A673 (cell line): ENCODE measurements around the gene AQP4. TPM values are rescaled to one million over a fixed set of nuclear protein-coding genes. Genes with fewer than 3 reads are reported as not detected.

ENCODE experiments used
- BruUV-seq: library from RNA; stranded (reverse); fragments of 400-500 nt; replicated peaks from 2 replicates; lab custom pipeline; 2021; lab: Mats Ljungman, UMichigan
- CTCF ChIA-PET: fragments of 300-600 bp; sonication (Branson Sonifier 250); formaldehyde crosslinking; loops from one replicate; lab custom pipeline; 2022; ENCODE audit warnings: antibody characterized with exemption; lab: Charles Lee
- POLR2A ChIA-PET: fragments of 300-600 bp; sonication (Branson Sonifier 250); formaldehyde crosslinking; loops from one replicate; lab custom pipeline; 2022; ENCODE audit warnings: antibody characterized with exemption; ENCODE audit not compliant: low non-redundant PET; lab: Charles Lee
- DNase-seq: peaks from one replicate; pipeline ENCODE4 v3.0.0-alpha.2; 2015; ENCODE audit warnings: low spot score
- H3K27ac ChIP-seq: fragments of 200-600 bp; sonication (generic); 2 replicates; pipeline ENCODE4 v1.5.1; 2016; ENCODE audit warnings: mixed run types, low read depth, mild to moderate bottlenecking, mixed read lengths, antibody characterized with exemption, low read length; ENCODE audit not compliant: poor library complexity, severe bottlenecking
- H3K27me3 ChIP-seq: fragments of 200-600 bp; sonication (generic); replicated peaks from 2 replicates; pipeline ENCODE4 v1.6.1; 2017; ENCODE audit warnings: mixed run types, low read depth, mild to moderate bottlenecking, mixed read lengths, antibody characterized with exemption, low read length; ENCODE audit not compliant: insufficient read depth, poor library complexity
- H3K36me3 ChIP-seq: fragments of 200-600 bp; sonication (generic); 2 replicates; pipeline ENCODE4 v1.6.1; 2016; ENCODE audit warnings: mixed run types, mild to moderate bottlenecking, mixed read lengths, antibody characterized with exemption, low read length; ENCODE audit not compliant: insufficient read depth, poor library complexity, severe bottlenecking
- H3K4me1 ChIP-seq: fragments of 200-600 bp; sonication (generic); 2 replicates; pipeline ENCODE4 v1.6.1; 2017; ENCODE audit warnings: mixed run types, mild to moderate bottlenecking, mixed read lengths, antibody characterized with exemption, low read length; ENCODE audit not compliant: insufficient read depth, poor library complexity, severe bottlenecking
- H3K4me3 ChIP-seq: fragments of 200-600 bp; sonication (generic); 2 replicates; pipeline ENCODE4 v1.5.1; 2016; ENCODE audit warnings: low read depth, mixed run types, mild to moderate bottlenecking, mixed read lengths, low read length; ENCODE audit not compliant: poor library complexity, severe bottlenecking
- H3K9me3 ChIP-seq: fragments of 200-600 bp; sonication (generic); 2 replicates; pipeline ENCODE4 v1.6.1; 2016; ENCODE audit warnings: mixed run types, low read depth, mild to moderate bottlenecking, mixed read lengths, antibody characterized with exemption, low read length; ENCODE audit not compliant: poor library complexity, severe bottlenecking
- EZH2 ChIP-seq: fragments of 200-600 bp; sonication (generic); IDR thresholded peaks from 2 replicates; pipeline ENCODE4 v1.6.1; 2017; ENCODE audit warnings: borderline replicate concordance, low read depth, mild to moderate bottlenecking, mixed read lengths, antibody characterized with exemption, low read length; ENCODE audit not compliant: poor library complexity, severe bottlenecking
- intact Hi-C: fragments of 100-400 bp; cut with micrococcal nuclease; formaldehyde crosslinking; loops from one replicate; pipeline ENCODE4 v1.10.0; 2022; ENCODE audit not compliant: unreplicated experiment
- total RNA-seq: library from RNA; stranded (reverse); gene quantifications from 2 replicates; pipeline ENCODE4 v1.2.3, GENCODE V29; 2021
- TF ChIP-seq, protein P1 (sequence below): fragments of 300-800, 200-600 bp; sonication (generic); conservative IDR thresholded peaks from 2 replicates; pipeline ENCODE4 v1.5.1; 2017; ENCODE audit warnings: low read depth, mild to moderate bottlenecking, antibody characterized with exemption, low read length, moderate library complexity, mixed read lengths

The AQP4 gene
- total RNA-seq, 1 experiment from 2014 or later, result not detected

DNA sequence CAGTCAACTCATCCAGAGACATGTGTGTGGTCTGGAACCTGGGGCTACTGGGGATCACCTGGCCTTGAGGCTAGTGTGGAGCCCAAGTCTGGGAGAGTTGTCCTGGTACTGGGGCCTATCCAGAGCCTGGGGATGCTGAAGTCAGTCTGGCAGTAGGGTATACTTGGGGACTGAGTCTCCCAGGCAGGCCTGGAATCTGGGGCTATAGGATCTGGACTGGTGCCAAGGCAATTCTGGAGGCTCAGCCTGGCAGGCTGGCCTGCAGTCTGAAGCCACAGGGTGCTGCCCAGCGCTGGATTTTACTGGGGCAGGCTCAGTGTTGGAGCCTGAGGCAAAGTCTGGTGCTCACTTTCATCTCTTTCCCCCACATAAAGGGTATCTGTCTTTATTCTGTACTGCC is 46.5 kb downstream of the AQP4 start:
- TF ChIP-seq, protein P1, sequence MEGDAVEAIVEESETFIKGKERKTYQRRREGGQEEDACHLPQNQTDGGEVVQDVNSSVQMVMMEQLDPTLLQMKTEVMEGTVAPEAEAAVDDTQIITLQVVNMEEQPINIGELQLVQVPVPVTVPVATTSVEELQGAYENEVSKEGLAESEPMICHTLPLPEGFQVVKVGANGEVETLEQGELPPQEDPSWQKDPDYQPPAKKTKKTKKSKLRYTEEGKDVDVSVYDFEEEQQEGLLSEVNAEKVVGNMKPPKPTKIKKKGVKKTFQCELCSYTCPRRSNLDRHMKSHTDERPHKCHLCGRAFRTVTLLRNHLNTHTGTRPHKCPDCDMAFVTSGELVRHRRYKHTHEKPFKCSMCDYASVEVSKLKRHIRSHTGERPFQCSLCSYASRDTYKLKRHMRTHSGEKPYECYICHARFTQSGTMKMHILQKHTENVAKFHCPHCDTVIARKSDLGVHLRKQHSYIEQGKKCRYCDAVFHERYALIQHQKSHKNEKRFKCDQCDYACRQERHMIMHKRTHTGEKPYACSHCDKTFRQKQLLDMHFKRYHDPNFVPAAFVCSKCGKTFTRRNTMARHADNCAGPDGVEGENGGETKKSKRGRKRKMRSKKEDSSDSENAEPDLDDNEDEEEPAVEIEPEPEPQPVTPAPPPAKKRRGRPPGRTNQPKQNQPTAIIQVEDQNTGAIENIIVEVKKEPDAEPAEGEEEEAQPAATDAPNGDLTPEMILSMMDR, result no peak
- TF ChIP-seq EZH2, result no peak
- no peak for DNase-seq
- no peaks in the 10 kb centered on the region for H3K27me3 ChIP-seq
- no peaks in the 10 kb centered on the region for H3K4me1 ChIP-seq
- H3K4me3 ChIP-seq, result no peak overlapping the region
- ChIA-PET POLR2A (no interaction called here), CTCF (no interaction called here)
- no peaks in the 10 kb centered on the region for H3K36me3 ChIP-seq
- H3K9me3 ChIP-seq, result peaks cover 8% of the 10 kb centered on the region
- no peak overlapping the region for H3K27ac ChIP-seq
- no TSS peak for BruUV-seq
- intact Hi-C loops, result no loop called here

DNA sequence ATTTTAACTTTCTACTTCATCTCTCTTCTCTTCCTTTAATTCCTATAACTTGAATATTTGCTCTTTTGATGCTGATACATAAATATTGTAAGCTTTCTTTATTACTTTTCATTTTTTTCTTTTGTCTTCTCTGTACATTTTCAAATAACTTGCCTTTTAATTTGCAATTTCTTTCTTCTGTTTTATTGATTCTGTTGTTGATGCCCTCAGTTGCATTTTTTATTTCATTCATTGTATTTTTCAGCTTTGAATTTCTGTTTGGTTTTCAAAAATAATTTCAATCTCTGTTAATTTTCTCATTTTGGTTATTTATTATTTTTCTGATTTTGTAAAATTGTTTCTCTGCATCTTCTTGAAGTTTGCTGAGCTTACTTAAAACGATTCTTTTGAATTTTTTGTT is 47.0 kb downstream of the AQP4 start:
- Histone ChIP-seq H3K36me3 (no peaks in the 10 kb centered on the region), H3K4me1 (no peaks in the 10 kb centered on the region), H3K27ac (no peak overlapping the region), H3K4me3 (no peak overlapping the region), H3K27me3 (no peaks in the 10 kb centered on the region), H3K9me3 (peaks cover 8% of the 10 kb centered on the region)
- no TSS peak for BruUV-seq
- POLR2A ChIA-PET, result no interaction called here
- no peak for TF ChIP-seq EZH2
- TF ChIP-seq, protein P1, result no peak
- no peak for DNase-seq
- CTCF ChIA-PET, result no interaction called here
- intact Hi-C loops, result no loop called here

DNA sequence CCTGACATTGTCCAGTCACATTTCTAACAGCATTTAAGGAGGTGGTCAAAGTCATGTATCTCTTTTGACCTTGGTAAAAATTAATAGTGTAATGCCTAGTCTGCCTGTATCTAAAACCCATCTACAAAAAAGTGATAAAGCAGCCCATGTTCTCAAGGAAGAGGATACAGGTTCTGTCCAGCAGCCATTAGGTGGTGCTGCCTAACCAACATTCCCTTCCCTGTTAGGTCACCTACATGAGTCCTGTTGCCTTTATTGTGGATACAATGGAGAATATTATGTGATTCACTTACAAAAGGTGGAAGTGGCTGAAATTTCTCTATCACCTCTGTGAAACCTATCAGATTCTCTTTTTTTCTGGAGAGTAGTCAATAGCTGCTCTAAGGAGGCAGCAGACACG is 52.5 kb downstream of the AQP4 start:
- H3K27ac ChIP-seq, result no peak overlapping the region
- peak; percentile 9 for DNase-seq
- no peaks in the 10 kb centered on the region for H3K36me3 ChIP-seq
- no TSS peak for BruUV-seq
- H3K4me3 ChIP-seq, result no peak overlapping the region
- no peak for TF ChIP-seq EZH2
- TF ChIP-seq, protein P1, result peak; percentile 39; the same call in 1 of the 2 replicates
- H3K9me3 ChIP-seq, result peaks cover 2% of the 10 kb centered on the region
- ChIA-PET POLR2A (no interaction called here), CTCF (no interaction called here)
- no peaks in the 10 kb centered on the region for H3K4me1 ChIP-seq
- intact Hi-C loops, result no loop called here
- H3K27me3 ChIP-seq, result no peaks in the 10 kb centered on the region
